GM10266 (cell line): ENCODE data around the gene EMP1.

Experiments used
- DNase-seq: peaks from one replicate; pipeline ENCODE4 v3.0.0; 2012; ENCODE audit errors: extremely low spot score
- CTCF ChIP-seq: IDR thresholded peaks from 2 replicates; pipeline ENCODE4 v1.5.1; 2012; ENCODE audit warnings: mild to moderate bottlenecking, low read depth; ENCODE audit not compliant: control insufficient read depth, insufficient read depth; ENCODE audit errors: missing control alignments

The EMP1 gene

DNA sequence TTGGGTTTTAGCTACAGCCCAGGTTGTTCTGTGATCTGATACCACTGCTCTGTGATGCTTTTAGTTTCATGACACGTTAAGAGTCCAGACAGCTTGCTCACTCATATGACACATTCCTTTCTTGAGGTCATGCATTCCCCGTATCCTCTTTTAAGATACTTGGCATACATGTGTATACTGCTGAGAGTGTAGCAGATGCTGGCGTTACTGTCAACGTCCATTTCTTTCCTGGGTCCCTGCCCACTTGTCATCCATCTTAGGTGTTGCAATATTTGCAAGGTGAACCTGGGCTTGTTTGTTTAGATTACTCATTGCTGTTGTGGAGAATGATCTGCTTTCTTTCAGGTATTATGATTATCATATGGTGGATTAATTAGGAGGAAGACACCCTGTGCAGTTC lies 9.1 kb upstream of the EMP1 start:
- DNase-seq = no peak
- no peak for TF ChIP-seq CTCF

- no peak for TF ChIP-seq CTCF
- DNase-seq = no peak
Measured at GRCh38 chr12:13189264-13189663, 7.3 kb upstream of the EMP1 start.

- TF ChIP-seq CTCF = no peak
- no peak for DNase-seq
Measured at GRCh38 chr12:13190275-13190674, 6.3 kb upstream of the EMP1 start.

GRCh38 chr12:13192719-13193118 lies 3.8 kb upstream of the EMP1 start:
- TF ChIP-seq CTCF = no peak
- no peak for DNase-seq

GRCh38 chr12:13193505-13194231 lies 2.9 kb upstream of the EMP1 start:
- TF ChIP-seq CTCF = no peak
- DNase-seq = no peak

DNA sequence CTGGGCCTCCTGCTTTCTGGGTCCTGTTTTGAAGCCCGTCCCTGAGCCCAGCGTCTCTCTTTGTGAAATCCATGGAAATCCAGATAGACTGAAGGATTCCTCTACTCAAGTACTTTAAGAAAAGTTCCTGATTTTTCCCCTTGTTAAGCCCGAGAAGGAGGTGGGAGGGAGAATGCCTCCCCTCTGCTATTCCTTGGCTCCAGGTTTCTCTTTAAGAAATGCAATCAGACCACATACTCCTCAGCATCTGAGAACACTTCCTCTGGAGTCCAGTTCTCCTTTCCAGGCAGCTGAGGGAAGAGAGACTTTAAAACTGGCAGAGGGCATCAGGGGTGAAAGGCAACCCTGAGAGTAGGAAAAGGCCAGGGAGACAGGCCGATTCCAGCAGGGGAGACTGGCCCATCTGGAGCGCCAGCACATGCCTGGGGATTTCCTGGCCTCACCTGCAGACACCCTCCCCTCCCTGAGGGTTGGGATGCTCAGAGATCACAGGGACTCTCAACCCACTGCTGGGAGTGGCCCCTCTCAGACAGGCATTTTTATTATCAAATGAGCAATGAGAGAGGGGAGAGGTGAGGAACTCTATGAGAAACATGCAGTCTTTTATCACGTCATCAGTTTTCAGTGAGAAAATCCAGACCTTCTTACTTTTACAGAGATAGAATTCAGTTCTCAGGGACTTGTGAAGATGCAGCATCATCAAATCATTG lies 2.0 kb upstream of the EMP1 start:
- DNase-seq = no peak
- TF ChIP-seq CTCF = no peak

DNA sequence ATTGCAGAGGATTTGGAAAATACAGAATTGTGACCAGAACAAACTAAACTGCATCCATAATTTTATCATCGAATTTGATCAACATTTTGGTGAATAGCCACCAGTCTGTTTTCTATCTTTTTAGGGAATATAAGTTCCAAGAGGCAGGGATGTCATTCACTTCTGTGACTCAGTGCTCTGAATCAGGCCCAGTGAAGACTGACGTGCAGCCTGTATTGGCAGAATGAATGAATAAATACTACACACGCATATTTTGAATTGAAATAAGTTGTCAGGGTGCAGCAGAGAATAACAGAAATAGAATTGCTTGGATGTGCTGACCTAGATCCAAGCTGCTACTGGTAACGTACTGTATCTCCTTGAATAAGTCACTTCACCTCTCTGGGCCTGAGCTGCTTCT lies 1.3 kb upstream of the EMP1 start:
- no peak for DNase-seq

More for the DNA sequence above, 1.3 kb upstream of the EMP1 start:
- TF ChIP-seq CTCF = no peak
